ENCODE results near the gene ZNF358.

GRCh38 chr19:7565332-7565731 is 49.4 kb downstream of the ZNF358 start:
- no peak for TF ChIP-seq CTCF (IDR thresholded peaks at IDR 0.05 in 8 of 11, conservative IDR thresholded peaks at IDR 0.05 in 3 of 11)
- TF ChIP-seq POLR2A (IDR thresholded peaks at IDR 0.05) = no peak

Measured in spleen (tissue), 7 donors.